SU-DHL-6 (cell line): ENCODE results near the gene SLC22A23.

Experiments
- H2AFZ ChIP-seq: fragments of 200-600 bp; sonication (generic); 2 replicates; pipeline ENCODE4 v1.6.1; 2014; ENCODE audit warnings: low read depth, mild to moderate bottlenecking, moderate library complexity, mixed read lengths, antibody characterized with exemption, low read length; ENCODE audit not compliant: severe bottlenecking
- H3F3A ChIP-seq: fragments of 200-600 bp; shearing (Covaris generic); 2 replicates; pipeline ENCODE4 v1.6.0; 2016; ENCODE audit warnings: antibody characterized with exemption, mild to moderate bottlenecking; ENCODE audit not compliant: insufficient read depth
- H3K27ac ChIP-seq: fragments of 200-600 bp; sonication (generic); 2 replicates; pipeline ENCODE4 v1.5.1; 2016; ENCODE audit warnings: low read depth, mild to moderate bottlenecking, low read length, moderate library complexity, mixed read lengths
- H3K27me3 ChIP-seq: fragments of 200-600 bp; sonication (generic), shearing (Covaris generic); 2 replicates; pipeline ENCODE4 v1.6.0; 2014; ENCODE audit warnings: mild to moderate bottlenecking, low read length
- H3K36me3 ChIP-seq: fragments of 200-600 bp; sonication (generic); 2 replicates; pipeline ENCODE4 v1.6.1; 2014; ENCODE audit warnings: mild to moderate bottlenecking, low read length, mixed read lengths
- H3K4me2 ChIP-seq: fragments of 300-600, 200-600 bp; shearing (Covaris generic), sonication (generic); 2 replicates; pipeline ENCODE4 v1.6.0; 2014; ENCODE audit warnings: low read length, low read depth, mild to moderate bottlenecking; ENCODE audit not compliant: poor library complexity, severe bottlenecking
- H3K4me3 ChIP-seq: fragments of 200-600 bp; sonication (generic); 2 replicates; pipeline ENCODE4 v1.5.1; 2014; ENCODE audit warnings: antibody characterized with exemption, low read length, mild to moderate bottlenecking, mixed read lengths; ENCODE audit not compliant: insufficient read depth, poor library complexity, severe bottlenecking
- H3K79me2 ChIP-seq: fragments of 200-600 bp; sonication (generic); 2 replicates; pipeline ENCODE4 v1.6.1; 2014; ENCODE audit warnings: mild to moderate bottlenecking, low read length, moderate library complexity; ENCODE audit not compliant: insufficient read depth
- H3K9ac ChIP-seq: fragments of 200-600 bp; sonication (generic); 2 replicates; pipeline ENCODE4 v1.7.0; 2014; ENCODE audit warnings: mild to moderate bottlenecking, low read length
- H3K9me2 ChIP-seq: fragments of 200-600 bp; sonication (generic); replicated peaks from 2 replicates; pipeline ENCODE4 v1.6.1; 2014; ENCODE audit warnings: low read length; ENCODE audit not compliant: insufficient read depth
- H3K9me3 ChIP-seq: fragments of 200-600 bp; sonication (generic); 2 replicates; pipeline ENCODE4 v1.6.1; 2014; ENCODE audit warnings: low read length, mixed read lengths; ENCODE audit not compliant: insufficient read depth
- H4K20me1 ChIP-seq: fragments of 200-600 bp; sonication (generic); 2 replicates; pipeline ENCODE4 v1.6.1; 2014; ENCODE audit warnings: low read depth, mild to moderate bottlenecking, antibody characterized with exemption, low read length, moderate library complexity, mixed read lengths
- CTCF ChIP-seq: fragments of 200-600 bp; sonication (generic); IDR thresholded peaks from one replicate; pipeline ENCODE4 v1.5.1; 2017; ENCODE audit warnings: antibody characterized with exemption, mild to moderate bottlenecking, low read length, moderate library complexity; ENCODE audit not compliant: insufficient read depth, poor library complexity, severe bottlenecking
- EZH2phosphoT487 ChIP-seq: fragments of 200-600 bp; sonication (generic), shearing (Covaris generic); conservative IDR thresholded peaks from 2 replicates; pipeline ENCODE4 v1.6.1; 2018; ENCODE audit warnings: mild to moderate bottlenecking, antibody characterized with exemption, low read length, moderate library complexity, mixed read lengths

The SLC22A23 gene

GRCh38 chr6:3273707-3274521, 182.9 kb downstream of the SLC22A23 start:
- TF ChIP-seq EZH2phosphoT487: no peak
- no peak for TF ChIP-seq CTCF
- Histone ChIP-seq H3K4me2 (no peak overlapping the region), H3K9ac (no peak overlapping the region), H3K9me2 (no peaks in the 10 kb centered on the region), H3K27ac (no peak overlapping the region), H3K79me2 (peaks cover 4% of the 10 kb centered on the region), H2AFZ (no peak overlapping the region), H3K4me3 (no peak overlapping the region), H3K36me3 (no peaks in the 10 kb centered on the region), H3F3A (0 out of 2 replicates have a peak, but pooled peaks cover 6% of the 10 kb centered on the region), H3K27me3 (no peaks in the 10 kb centered on the region), H4K20me1 (0 out of 2 replicates have a peak, but pooled peaks cover 2% of the 10 kb centered on the region), H3K9me3 (no peaks in the 10 kb centered on the region)

DNA sequence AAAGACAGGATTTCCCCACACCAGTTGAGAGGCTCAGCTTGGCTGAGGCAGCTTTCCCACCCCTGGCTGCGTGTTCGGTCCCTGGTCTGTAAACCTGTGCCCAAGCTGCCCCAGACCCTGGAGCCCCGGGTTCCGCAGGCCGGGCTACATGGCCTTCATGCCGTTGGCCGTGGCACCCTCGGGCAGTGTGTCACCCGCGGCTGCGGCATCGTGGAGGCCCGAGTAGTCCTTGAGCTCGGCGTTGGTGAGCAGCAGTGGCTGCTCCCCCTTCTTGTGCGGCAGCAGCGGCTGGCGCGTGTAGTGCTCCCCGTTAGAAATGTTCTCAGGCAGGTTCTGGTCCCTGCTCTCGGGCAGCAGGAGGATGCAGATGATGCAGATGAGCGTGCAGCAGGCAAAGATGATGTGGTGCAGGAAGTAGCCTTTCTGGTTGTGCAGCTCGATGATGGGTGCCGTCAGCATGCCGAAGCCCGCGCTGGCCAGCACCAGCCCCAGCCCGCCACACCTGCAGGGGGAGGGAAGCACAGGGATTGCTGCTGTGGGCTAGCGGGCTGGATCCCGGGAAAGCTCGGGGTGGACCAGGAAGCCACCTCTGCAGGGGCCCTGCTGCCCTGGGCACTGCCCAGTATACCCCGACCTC, 183.8 kb downstream of the SLC22A23 start:
- H3K4me3 ChIP-seq: no peak overlapping the region

DNA sequence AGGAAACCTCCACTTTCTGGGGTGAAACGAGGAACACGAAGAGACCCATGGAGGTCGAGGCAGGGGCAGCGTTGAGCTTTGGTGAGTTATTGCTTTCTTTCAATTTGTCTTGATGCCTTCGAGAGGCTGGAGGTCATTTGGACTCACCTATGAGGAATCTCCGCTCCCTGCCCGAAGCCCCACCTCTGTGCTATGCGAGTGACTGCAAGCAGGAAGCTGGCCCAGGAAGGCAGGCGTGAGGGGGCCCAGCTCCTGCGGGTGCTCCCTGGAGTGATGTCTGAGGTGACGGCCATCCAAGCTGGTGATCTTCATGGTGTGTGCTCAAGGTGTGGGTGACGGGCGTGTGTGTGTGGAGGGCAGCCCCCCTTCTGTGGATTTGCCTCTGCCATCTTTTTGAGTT, 185.1 kb downstream of the SLC22A23 start:
- H3F3A ChIP-seq: no peaks in the 10 kb centered on the region
- no peaks in the 10 kb centered on the region for H3K9me2 ChIP-seq
- no peak overlapping the region for H2AFZ ChIP-seq
- H3K27me3 ChIP-seq: no peaks in the 10 kb centered on the region
- H3K4me3 ChIP-seq: no peak overlapping the region
- H3K9me3 ChIP-seq: no peaks in the 10 kb centered on the region
- 0 out of 2 replicates have a peak, but pooled peaks cover 2% of the 10 kb centered on the region for H4K20me1 ChIP-seq
- H3K27ac ChIP-seq: no peak overlapping the region
- peaks cover 14% of the 10 kb centered on the region for H3K79me2 ChIP-seq
- TF ChIP-seq CTCF (no peak), EZH2phosphoT487 (no peak)
- no peak overlapping the region for H3K4me2 ChIP-seq
- H3K9ac ChIP-seq: no peak overlapping the region
- no peaks in the 10 kb centered on the region for H3K36me3 ChIP-seq

More for the DNA sequence above, 183.8 kb downstream of the SLC22A23 start:
- Histone ChIP-seq H3K27ac (no peak overlapping the region), H3K4me2 (no peak overlapping the region), H3F3A (no peaks in the 10 kb centered on the region), H3K79me2 (peaks cover 7% of the 10 kb centered on the region), H3K9me2 (no peaks in the 10 kb centered on the region), H3K9ac (no peak overlapping the region), H3K9me3 (no peaks in the 10 kb centered on the region), H2AFZ (no peak overlapping the region), H3K36me3 (no peaks in the 10 kb centered on the region), H4K20me1 (0 out of 2 replicates have a peak, but pooled peaks cover 2% of the 10 kb centered on the region), H3K27me3 (no peaks in the 10 kb centered on the region)
- TF ChIP-seq CTCF (no peak), EZH2phosphoT487 (no peak)
